ENCODE data around the gene KLB.
A peak's percentile ranks its signal among the peaks of the same experiment; 100 is the strongest.
"Not testable (repeated sequence)": the region's sequence is repeated elsewhere in the genome, so short reads cannot be mapped to it uniquely, and the experiment has no call there.

Gene KLB

GRCh38 chr4:39455486-39455885 is 48.8 kb downstream of the KLB start:
- no peak for DNase-seq (ENCODE audit: low read depth)
- no peak overlapping the region for H3K4me3 ChIP-seq (ENCODE audit: low read depth, low read length)

GRCh38 chr4:39456946-39457763 is 50.4 kb downstream of the KLB start:
- DNase-seq (ENCODE audit: low read depth): no peak
- peak overlapping the region; percentile 97 for H3K4me3 ChIP-seq (ENCODE audit: low read depth, low read length)

- H3K4me3 ChIP-seq (ENCODE audit: low read depth, low read length): peak overlapping the region; percentile 97
- not testable (repeated sequence) for DNase-seq (ENCODE audit: low read depth)
Observed at GRCh38 chr4:39458161-39458504, 51.4 kb downstream of the KLB start.

- peak; percentile 99 for DNase-seq (ENCODE audit: low read depth)
- peak within 1 kb of the TSS; percentile 97 for H3K4me3 ChIP-seq (ENCODE audit: low read depth, low read length)
Observed at GRCh38 chr4:39458505-39459300, 52.0 kb downstream of the KLB start, which contains the start of the genes LIAS and RPL9. Gene LIAS (plus strand): TSS chr4:39459056. CDS start chr4:39459118, 62 bp downstream. Gene RPL9 (minus strand): TSS chr4:39458922. CDS start chr4:39458439, 483 bp downstream.

- peak; percentile 69 for DNase-seq (ENCODE audit: low read depth)
- no peak overlapping the region for H3K4me3 ChIP-seq (ENCODE audit: low read depth, low read length)
Observed at GRCh38 chr4:39464886-39465501, 58.3 kb downstream of the KLB start.

GRCh38 chr4:39466747-39467146 is 60.0 kb downstream of the KLB start:
- no peak for DNase-seq (ENCODE audit: low read depth)
- no peak overlapping the region for H3K4me3 ChIP-seq (ENCODE audit: low read depth, low read length)

- DNase-seq (ENCODE audit: low read depth): no peak
- no peak overlapping the region for H3K4me3 ChIP-seq (ENCODE audit: low read depth, low read length)
Observed at GRCh38 chr4:39467464-39467863, 60.7 kb downstream of the KLB start.

GRCh38 chr4:39469429-39470077 is 62.8 kb downstream of the KLB start:
- H3K4me3 ChIP-seq (ENCODE audit: low read depth, low read length): no peak overlapping the region
- DNase-seq (ENCODE audit: low read depth): peak; percentile 54

- DNase-seq (ENCODE audit: low read depth): no peak
- H3K4me3 ChIP-seq (ENCODE audit: low read depth, low read length): no peak overlapping the region
Observed at GRCh38 chr4:39470402-39470801, 63.7 kb downstream of the KLB start.

GRCh38 chr4:39472396-39472795 is 65.7 kb downstream of the KLB start:
- no peak overlapping the region for H3K4me3 ChIP-seq (ENCODE audit: low read depth, low read length)
- DNase-seq (ENCODE audit: low read depth): no peak

- no peak for DNase-seq (ENCODE audit: low read depth)
- H3K4me3 ChIP-seq (ENCODE audit: low read depth, low read length): no peak overlapping the region
Observed at GRCh38 chr4:39476187-39476895, 69.6 kb downstream of the KLB start.

GRCh38 chr4:39480251-39480650 is 73.5 kb downstream of the KLB start:
- no peak for DNase-seq (ENCODE audit: low read depth)
- no peak overlapping the region for H3K4me3 ChIP-seq (ENCODE audit: low read depth, low read length)

- no peak overlapping the region for H3K4me3 ChIP-seq (ENCODE audit: low read depth, low read length)
- DNase-seq (ENCODE audit: low read depth): no peak
Observed at GRCh38 chr4:39480902-39481695, 74.4 kb downstream of the KLB start.

- no peak overlapping the region for H3K4me3 ChIP-seq (ENCODE audit: low read depth, low read length)
- DNase-seq (ENCODE audit: low read depth): no peak
Observed at GRCh38 chr4:39484582-39485272, 78.0 kb downstream of the KLB start.

- no peak for DNase-seq (ENCODE audit: low read depth)
- H3K4me3 ChIP-seq (ENCODE audit: low read depth, low read length): no peak overlapping the region
Observed at GRCh38 chr4:39486221-39486804, 79.6 kb downstream of the KLB start.

- DNase-seq (ENCODE audit: low read depth): no peak
- no peak overlapping the region for H3K4me3 ChIP-seq (ENCODE audit: low read depth, low read length)
Observed at GRCh38 chr4:39490322-39490721, 83.6 kb downstream of the KLB start.

- no peak for DNase-seq (ENCODE audit: low read depth)
Observed at GRCh38 chr4:39494354-39494753, 87.6 kb downstream of the KLB start.

More at GRCh38 chr4:39494354-39494753, 87.6 kb downstream of the KLB start:
- H3K4me3 ChIP-seq (ENCODE audit: low read depth, low read length): no peak overlapping the region

All from skeletal muscle cell (primary cell).